HL-60/S4 treated with phorbol 12-myristate 13-acetate at 8.2 ng/mL for 4 days and 3 days (cell line): ENCODE data around the gene CUEDC2.

ENCODE experiments used
- in situ Hi-C: fragments of 300-500 bp; cut with MboI; formaldehyde crosslinking; loops from 2 replicates; pipeline ENCODE4 v1.15.0; 2022; ENCODE audit warnings: low sequenced_read_pairs

Gene CUEDC2

DNA sequence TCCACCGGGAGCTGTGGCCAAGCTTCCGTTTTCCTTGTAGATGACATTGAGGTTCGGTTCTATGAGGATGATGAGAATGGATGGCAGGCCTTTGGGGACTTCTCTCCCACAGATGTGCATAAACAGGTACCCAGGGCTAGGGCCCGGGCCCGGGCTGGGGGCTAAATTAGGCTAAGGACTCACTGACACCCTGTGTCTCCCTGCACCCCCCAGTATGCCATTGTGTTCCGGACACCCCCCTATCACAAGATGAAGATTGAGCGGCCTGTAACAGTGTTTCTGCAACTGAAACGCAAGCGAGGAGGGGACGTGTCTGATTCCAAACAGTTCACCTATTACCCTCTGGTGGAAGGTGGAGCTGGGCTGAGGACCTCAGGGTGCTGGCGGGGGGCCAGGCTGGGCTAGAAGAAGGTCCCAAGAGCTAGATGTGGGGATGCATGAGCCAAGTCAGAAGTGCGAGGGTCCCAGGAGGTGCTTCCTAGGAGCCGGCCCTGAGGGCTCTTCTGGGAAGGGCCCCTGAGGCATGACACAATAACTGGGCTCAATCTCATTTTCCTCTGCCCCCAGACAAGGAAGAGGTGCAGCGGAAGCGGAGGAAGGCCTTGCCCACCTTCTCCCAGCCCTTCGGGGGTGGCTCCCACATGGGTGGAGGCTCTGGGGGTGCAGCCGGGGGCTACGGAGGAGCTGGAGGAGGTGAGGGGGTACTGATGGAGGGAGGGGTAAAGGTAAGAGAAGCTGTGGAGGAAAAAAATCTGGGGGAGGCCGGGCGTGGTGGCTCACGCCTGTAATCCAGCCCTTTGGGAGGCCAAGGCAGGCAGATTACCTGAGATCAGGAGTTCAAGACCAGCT, 34.0 kb downstream of the CUEDC2 start:
- in situ Hi-C loops, result no loop called here

GRCh38 chr10:102397222-102398171, 34.9 kb downstream of the CUEDC2 start:
- in situ Hi-C loops, result no loop called here

DNA sequence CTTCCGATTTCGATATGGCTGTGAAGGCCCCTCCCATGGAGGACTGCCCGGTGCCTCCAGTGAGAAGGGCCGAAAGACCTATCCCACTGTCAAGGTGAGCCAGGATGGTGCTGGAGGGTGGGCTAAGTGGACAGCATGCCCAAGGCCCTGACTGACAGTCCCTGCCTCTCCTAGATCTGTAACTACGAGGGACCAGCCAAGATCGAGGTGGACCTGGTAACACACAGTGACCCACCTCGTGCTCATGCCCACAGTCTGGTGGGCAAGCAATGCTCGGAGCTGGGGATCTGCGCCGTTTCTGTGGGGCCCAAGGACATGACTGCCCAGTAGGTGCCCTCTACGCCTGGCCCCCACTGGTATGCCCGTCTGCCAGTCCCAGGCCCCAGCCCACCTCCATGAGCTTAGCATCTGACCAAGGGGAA, 35.6 kb downstream of the CUEDC2 start:
- in situ Hi-C loops, result no loop called here

- in situ Hi-C loops, result no loop called here
Measured at GRCh38 chr10:102396317-102396650, 36.1 kb downstream of the CUEDC2 start.

DNA sequence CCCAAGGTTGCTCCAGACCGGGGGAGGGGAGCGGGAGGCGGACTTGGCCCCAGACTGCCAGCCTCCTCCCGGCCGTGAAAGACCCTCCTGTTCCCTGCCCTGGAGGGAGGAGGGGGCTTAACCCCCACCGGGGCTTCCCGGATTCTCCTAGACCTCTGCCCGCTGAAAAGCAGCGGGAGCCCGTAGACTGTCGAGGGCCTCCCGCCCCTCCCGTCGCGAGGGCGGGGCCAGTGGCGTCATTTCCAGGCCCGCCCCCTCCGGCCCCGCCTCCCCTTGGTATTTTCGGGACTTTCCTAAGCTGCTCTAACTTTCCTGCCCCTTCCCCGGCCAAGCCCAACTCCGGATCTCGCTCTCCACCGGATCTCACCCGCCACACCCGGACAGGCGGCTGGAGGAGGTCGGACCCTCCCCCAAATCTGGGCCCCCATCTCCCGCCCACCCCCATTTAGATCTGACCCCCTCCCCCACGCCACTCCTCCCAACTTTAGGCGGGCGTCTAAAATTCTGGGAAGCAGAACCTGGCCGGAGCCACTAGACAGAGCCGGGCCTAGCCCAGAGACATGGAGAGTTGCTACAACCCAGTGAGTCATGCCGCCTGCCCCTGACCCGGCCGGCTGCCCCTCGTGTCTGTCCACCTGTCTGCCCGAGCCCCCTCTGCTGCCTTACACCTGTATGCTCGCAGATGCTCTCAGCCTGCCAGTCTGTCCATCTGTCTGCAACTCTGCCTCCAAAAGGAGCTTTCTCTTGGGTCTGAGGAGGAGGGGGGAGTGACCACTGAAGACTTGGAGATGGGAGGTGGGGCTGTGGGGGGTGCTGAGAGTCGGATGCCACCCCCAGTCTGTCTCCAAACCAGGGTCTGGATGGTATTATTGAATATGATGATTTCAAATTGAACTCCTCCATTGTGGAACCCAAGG, 36.7 kb downstream of the CUEDC2 start, which contains the start of gene NFKB2:
TSS of gene NFKB2 (plus strand) at position 306 of the 917 bp plus-strand sequence. CDS start at position 561, 255 bp downstream.
- in situ Hi-C loops, result no loop called here

GRCh38 chr10:102394801-102395399, 37.5 kb downstream of the CUEDC2 start:
- in situ Hi-C loops, result no loop called here

DNA sequence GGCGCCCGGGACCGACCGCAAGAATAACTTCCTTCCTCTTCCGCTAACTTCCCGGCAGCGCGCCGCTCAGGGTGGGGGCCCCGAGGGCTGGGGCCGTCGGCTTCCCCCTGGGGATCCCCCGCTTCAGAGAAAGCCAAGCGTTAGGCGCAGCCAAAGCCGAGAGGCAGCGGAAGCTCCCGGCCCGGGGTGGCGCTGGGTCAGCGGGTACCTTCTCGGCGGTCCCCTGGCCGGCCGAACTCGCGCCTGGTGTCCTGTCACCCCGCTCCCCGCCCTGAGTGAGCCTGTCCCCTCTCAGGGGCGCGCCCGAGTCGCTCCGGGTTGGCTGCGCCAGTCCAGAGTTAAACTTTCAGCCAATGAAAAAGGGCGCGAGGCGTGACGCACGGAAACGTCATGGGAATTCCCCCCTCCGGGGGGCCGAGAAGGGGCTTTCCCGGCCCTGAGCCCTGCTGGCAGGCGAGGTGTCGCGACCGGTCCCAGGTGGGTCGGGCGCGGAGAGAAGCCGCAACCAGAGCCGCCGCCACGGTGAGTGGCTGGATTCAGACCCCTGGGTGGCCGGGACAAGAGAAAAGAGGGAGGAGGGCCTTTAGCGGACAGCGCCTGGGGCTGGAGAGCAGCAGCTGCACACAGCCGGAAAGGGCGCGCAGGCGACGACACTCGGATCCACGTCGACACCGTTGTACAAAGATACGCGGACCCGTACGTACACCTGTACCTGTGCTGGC, 38.1 kb downstream of the CUEDC2 start:
- in situ Hi-C loops, result no loop called here

- in situ Hi-C loops, result no loop called here
Measured at GRCh38 chr10:102393411-102394078, 38.8 kb downstream of the CUEDC2 start.

GRCh38 chr10:102392306-102392705, 40.1 kb downstream of the CUEDC2 start:
- in situ Hi-C loops, result no loop called here

DNA sequence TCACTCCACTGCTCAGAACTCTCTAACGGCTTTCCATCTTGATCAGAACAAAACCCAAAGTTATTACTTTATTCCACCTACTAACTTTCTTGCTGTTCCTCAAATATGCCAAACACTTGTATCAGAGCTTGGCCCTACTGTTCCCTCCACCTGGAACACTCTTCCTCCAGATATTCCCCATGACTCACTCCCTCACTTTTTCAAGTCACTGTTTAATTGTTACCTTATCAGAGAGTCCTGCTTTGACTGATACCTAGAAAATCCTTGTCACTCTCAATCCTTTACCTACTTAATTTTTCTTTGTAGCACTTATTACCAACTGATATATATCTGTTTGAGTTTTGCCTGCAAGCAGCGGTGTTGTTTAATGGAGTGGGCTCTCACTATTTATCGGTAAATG, 42.5 kb downstream of the CUEDC2 start:
- in situ Hi-C loops, result no loop called here

DNA sequence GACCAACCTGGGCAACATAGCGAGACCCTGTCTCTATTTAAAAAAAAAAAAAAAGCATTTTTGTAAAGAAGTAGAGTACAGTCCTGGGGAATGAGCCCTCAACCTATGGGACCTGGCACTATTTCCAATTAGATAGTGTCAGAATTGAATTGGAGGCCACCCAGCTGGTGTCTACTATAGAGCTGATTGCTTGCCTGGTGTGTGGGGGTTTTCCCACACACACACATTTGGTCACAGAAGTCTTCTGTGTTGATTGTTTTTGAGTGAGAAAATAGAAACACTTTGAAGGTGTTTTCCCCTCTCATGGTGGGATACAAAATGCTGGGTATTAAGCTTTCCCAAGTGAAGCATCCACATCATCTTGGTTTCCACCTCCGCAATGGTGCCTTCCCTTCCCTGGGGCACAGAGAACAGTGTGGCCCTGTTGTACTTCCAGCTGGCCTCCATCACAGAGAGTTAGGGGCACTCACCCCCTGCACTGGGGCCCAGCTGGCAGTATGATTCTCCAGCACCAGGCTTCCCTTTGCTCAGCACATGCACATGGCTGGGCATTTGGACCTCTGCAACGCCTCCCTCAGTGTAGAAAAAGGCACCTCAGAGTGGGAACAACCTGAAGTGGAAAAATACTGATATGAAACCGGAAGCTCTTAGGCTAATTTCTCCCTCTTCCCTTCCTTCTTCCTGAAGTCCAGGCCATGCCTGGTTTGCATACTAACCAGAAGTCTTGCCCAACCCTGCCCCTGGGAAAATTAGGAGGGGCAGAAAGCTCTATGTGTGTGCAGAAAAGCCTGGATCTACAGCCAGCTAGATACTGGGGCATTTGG, 47.6 kb downstream of the CUEDC2 start:
- in situ Hi-C loops, result no loop called here

DNA sequence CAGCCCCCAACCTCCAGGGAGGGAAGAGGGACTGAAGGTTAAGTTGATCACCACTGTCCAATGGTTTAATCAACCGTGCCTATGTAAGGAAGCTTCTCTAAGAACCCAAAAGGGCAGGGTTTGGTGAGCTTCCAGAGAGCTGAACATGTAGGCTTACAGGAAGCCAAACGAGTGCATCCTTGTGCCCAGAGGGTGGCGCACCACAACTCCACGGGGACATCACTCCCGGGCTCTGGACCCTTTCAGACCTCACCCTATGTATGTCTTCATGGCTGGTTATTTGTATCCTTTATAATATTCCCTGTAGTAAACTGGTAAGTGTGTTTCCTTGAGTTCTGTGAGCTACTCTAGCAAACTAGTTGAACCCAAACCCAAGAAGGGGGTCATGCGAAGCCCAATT, 48.3 kb downstream of the CUEDC2 start:
- in situ Hi-C loops, result no loop called here

DNA sequence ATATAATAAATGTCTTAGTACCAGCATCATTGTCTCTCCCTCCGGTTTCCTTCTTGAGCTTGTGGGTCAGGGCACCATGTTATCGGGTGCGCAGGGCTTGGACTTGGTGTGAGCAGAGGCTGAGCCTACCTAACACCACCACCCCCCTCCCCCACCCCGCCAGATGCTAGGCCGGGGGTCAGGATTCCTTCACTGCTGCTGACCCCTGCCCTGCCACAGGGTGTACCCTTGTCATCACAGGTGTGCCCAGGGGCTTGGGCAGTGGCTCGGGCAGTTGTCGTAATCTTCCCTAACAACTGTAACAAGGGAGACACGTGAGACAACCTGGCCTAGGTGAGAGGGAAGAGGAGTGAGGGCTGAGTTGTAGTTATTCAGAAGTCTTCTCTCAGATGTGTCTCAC, 49.5 kb downstream of the CUEDC2 start:
- in situ Hi-C loops, result no loop called here

GRCh38 chr10:102381983-102382382, 50.4 kb downstream of the CUEDC2 start:
- in situ Hi-C loops, result no loop called here

DNA sequence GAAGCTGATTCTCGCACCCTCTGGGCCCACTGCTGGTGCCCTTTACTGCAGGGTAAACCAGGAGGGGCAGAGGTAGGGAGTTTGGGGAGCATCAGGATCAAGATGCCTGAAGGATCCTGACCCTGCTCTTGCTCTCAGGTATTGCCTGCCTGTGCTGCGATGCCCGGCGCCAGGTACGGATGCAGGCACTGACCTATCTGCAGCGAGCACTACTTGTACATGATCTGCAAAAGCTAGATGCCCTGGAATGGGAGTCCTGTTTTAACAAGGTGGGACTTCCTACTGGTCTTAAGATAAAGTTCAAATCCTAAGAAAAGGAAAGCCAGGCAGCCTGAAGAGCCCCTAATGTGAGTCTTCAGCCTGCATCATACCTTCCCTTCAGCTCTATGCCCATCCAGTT, 53.0 kb downstream of the CUEDC2 start:
- in situ Hi-C loops, result no loop called here

- in situ Hi-C loops, result no loop called here
Measured at GRCh38 chr10:102376901-102377300, 55.5 kb downstream of the CUEDC2 start.

GRCh38 chr10:102375867-102376266, 56.5 kb downstream of the CUEDC2 start:
- in situ Hi-C loops, result no loop called here

GRCh38 chr10:102375250-102375649, 57.1 kb downstream of the CUEDC2 start:
- in situ Hi-C loops, result no loop called here
